H9 (cell line): Measurements from ENCODE around the gene NGF. TPM values are rescaled to one million over a fixed set of nuclear protein-coding genes. Genes with fewer than 3 reads are reported as not detected.

Experiments used
- DNase-seq: peaks from one replicate; pipeline ENCODE4 v3.0.0-alpha.2; 2017
- H2AFZ ChIP-seq: one replicate; pipeline ENCODE4 v1.6.1; 2013; ENCODE audit warnings: mild to moderate bottlenecking, low read length, control low read depth, moderate library complexity
- H2AK5ac ChIP-seq: 2 replicates; pipeline ENCODE4 v1.6.1; 2013; ENCODE audit warnings: low read length, control low read depth, mixed read lengths; ENCODE audit not compliant: insufficient read length
- H2BK120ac ChIP-seq: one replicate; pipeline ENCODE4 v1.6.1; 2013; ENCODE audit warnings: low read depth, mild to moderate bottlenecking, low read length, control low read depth, inconsistent platforms; ENCODE audit not compliant: poor library complexity, severe bottlenecking
- H2BK12ac ChIP-seq: 2 replicates; pipeline ENCODE4 v1.6.1; 2013; ENCODE audit warnings: low read length, control low read depth, mixed read lengths, low read depth; ENCODE audit not compliant: insufficient read length
- H2BK15ac ChIP-seq: 2 replicates; pipeline ENCODE4 v1.6.1; 2013; ENCODE audit warnings: low read depth, low read length, control low read depth
- H2BK20ac ChIP-seq: one replicate; pipeline ENCODE4 v1.6.1; 2013; ENCODE audit warnings: low read depth, mild to moderate bottlenecking, low read length, control low read depth, inconsistent platforms; ENCODE audit not compliant: poor library complexity, severe bottlenecking
- H2BK5ac ChIP-seq: 2 replicates; pipeline ENCODE4 v1.6.1; 2013; ENCODE audit warnings: low read length, control low read depth, mixed read lengths; ENCODE audit not compliant: insufficient read length
- H3K14ac ChIP-seq: 2 replicates; pipeline ENCODE4 v1.6.1; 2013; ENCODE audit warnings: low read length, control low read depth; ENCODE audit not compliant: insufficient read depth
- H3K18ac ChIP-seq: 2 replicates; pipeline ENCODE4 v1.6.1; 2013; ENCODE audit warnings: low read depth, mild to moderate bottlenecking, mixed read lengths, low read length, control low read depth; ENCODE audit not compliant: insufficient read length
- H3K23ac ChIP-seq: 2 replicates; pipeline ENCODE4 v1.6.1; 2013; ENCODE audit warnings: low read length, control low read depth, mixed read lengths, low read depth; ENCODE audit not compliant: insufficient read length
- H3K23me2 ChIP-seq: 2 replicates; pipeline ENCODE4 v1.6.1; 2013; ENCODE audit warnings: low read depth, mild to moderate bottlenecking, mixed read lengths, low read length, control low read depth; ENCODE audit not compliant: insufficient read length, poor library complexity, severe bottlenecking
- H3K27ac ChIP-seq: 2 replicates; pipeline ENCODE4 v1.5.1; 2013; ENCODE audit warnings: low read length, control low read depth, mixed read lengths, low read depth; ENCODE audit not compliant: insufficient read length
- H3K27me3 ChIP-seq: 2 replicates; pipeline ENCODE4 v1.6.1; 2013; ENCODE audit warnings: low read length, control low read depth, inconsistent platforms; ENCODE audit not compliant: insufficient read depth
- H3K4ac ChIP-seq: 2 replicates; pipeline ENCODE4 v1.6.1; 2013; ENCODE audit warnings: low read depth, mild to moderate bottlenecking, control low read depth, inconsistent platforms, low read length, moderate library complexity
- H3K4me1 ChIP-seq: 2 replicates; pipeline ENCODE4 v1.6.1; 2013; ENCODE audit warnings: low read length, control low read depth, inconsistent platforms; ENCODE audit not compliant: insufficient read depth
- H3K4me2 ChIP-seq: 2 replicates; pipeline ENCODE4 v1.6.1; 2013; ENCODE audit warnings: low read length, control low read depth, mixed read lengths; ENCODE audit not compliant: insufficient read length, insufficient read depth
- H3K56ac ChIP-seq: 2 replicates; pipeline ENCODE4 v1.6.1; 2013; ENCODE audit warnings: low read depth, mild to moderate bottlenecking, mixed read lengths, low read length, control low read depth; ENCODE audit not compliant: insufficient read length
- H3K79me1 ChIP-seq: 2 replicates; pipeline ENCODE4 v1.6.1; 2013; ENCODE audit warnings: low read depth, mild to moderate bottlenecking, moderate library complexity, low read length, control low read depth, inconsistent platforms; ENCODE audit not compliant: insufficient read depth, poor library complexity, severe bottlenecking
- H3K79me2 ChIP-seq: 2 replicates; pipeline ENCODE4 v1.6.1; 2013; ENCODE audit warnings: low read length, control low read depth, inconsistent platforms; ENCODE audit not compliant: insufficient read depth
- H3K9ac ChIP-seq: 2 replicates; pipeline ENCODE4 v1.6.1; 2013; ENCODE audit warnings: low read length, control low read depth, mixed read lengths; ENCODE audit not compliant: insufficient read length; ENCODE audit errors: extremely low read depth
- H3K9me3 ChIP-seq: one replicate; pipeline ENCODE4 v1.6.1; 2013; ENCODE audit warnings: low read depth, low read length, inconsistent platforms; ENCODE audit not compliant: control insufficient read depth
- H3T11ph ChIP-seq: one replicate; pipeline ENCODE4 v1.6.1; 2013; ENCODE audit warnings: mild to moderate bottlenecking, low read length, control low read depth, inconsistent platforms
- H4K20me1 ChIP-seq: one replicate; pipeline ENCODE4 v1.6.1; 2013; ENCODE audit not compliant: control insufficient read depth, insufficient read length, insufficient read depth
- H4K5ac ChIP-seq: 2 replicates; pipeline ENCODE4 v1.6.1; 2013; ENCODE audit warnings: low read depth, mild to moderate bottlenecking, mixed read lengths, low read length, control low read depth; ENCODE audit not compliant: insufficient read length
- H4K8ac ChIP-seq: replicated peaks from 2 replicates; pipeline ENCODE4 v1.6.1; 2013; ENCODE audit warnings: low read length, control low read depth, mixed read lengths, low read depth; ENCODE audit not compliant: insufficient read length
- H4K91ac ChIP-seq: 2 replicates; pipeline ENCODE4 v1.6.1; 2013; ENCODE audit warnings: low read depth, mild to moderate bottlenecking, moderate library complexity, mixed read lengths, low read length, control low read depth; ENCODE audit not compliant: insufficient read length
- H3K27ac Mint-ChIP-seq, 3 experiments: 2 replicates in 2 of 3; 3 replicates in 1 of 3; pipeline ENCODE4 v1.8.0; 2020 to 2021; ENCODE audit warnings: mixed read lengths in 3 of 3, mild to moderate bottlenecking in 1 of 3, moderate library complexity in 1 of 3
- H3K27me3 Mint-ChIP-seq: 2 replicates; pipeline ENCODE4 v1.8.0; 2021; ENCODE audit warnings: low read depth, mild to moderate bottlenecking, moderate library complexity, mixed read lengths
- H3K36me3 Mint-ChIP-seq, 3 experiments: 2 replicates in 2 of 3; 3 replicates in 1 of 3; pipeline ENCODE4 v1.8.0; 2020 to 2021; ENCODE audit warnings: low read depth in 3 of 3, mixed read lengths in 3 of 3; ENCODE audit not compliant: insufficient read depth in 1 of 3
- H3K4me1 Mint-ChIP-seq, 2 experiments: 2 replicates each; pipeline ENCODE4 v1.8.0; 2020; ENCODE audit warnings: mixed read lengths in 2 of 2
- H3K4me3 Mint-ChIP-seq, 2 experiments: 2 replicates in 1 of 2; 3 replicates in 1 of 2; pipeline ENCODE4 v1.8.0; 2020 to 2021; ENCODE audit warnings: mild to moderate bottlenecking in 2 of 2, mixed read lengths in 2 of 2, moderate library complexity in 1 of 2
- H3K9me3 Mint-ChIP-seq, 2 experiments: 2 replicates in 1 of 2; 3 replicates in 1 of 2; pipeline ENCODE4 v1.8.0; 2020; ENCODE audit warnings: mild to moderate bottlenecking in 2 of 2, mixed read lengths in 2 of 2, moderate library complexity in 1 of 2
- CTCF ChIP-seq: fragments of 200-600 bp; sonication (generic); conservative IDR thresholded peaks from 3 replicates; pipeline ENCODE4 v1.8.0; 2021; ENCODE audit warnings: antibody characterized with exemption, mild to moderate bottlenecking
- WGBS: extraction: QIAGEN DNeasy Blood & Tissue Kit; methylation state at CpG from one replicate; pipeline ENCODE4 v1.1.7; 2013; ENCODE audit warnings: missing lambda C conversion rate, low lambda C conversion rate, mixed read lengths; ENCODE audit not compliant: insufficient read length; ENCODE audit errors: extremely low coverage; 5-methylcytosine and 5-hydroxymethylcytosine counted together
- total RNA-seq: library from RNA; stranded (reverse); gene quantifications from 2 replicates; pipeline ENCODE4 v1.2.1, GENCODE V29; 2021

NGF gene
- total RNA-seq, 1 experiment from 2014 or later = 0.22 TPM

GRCh38 chr1:115313182-115313581 is 24.9 kb downstream of the NGF start:
- Histone ChIP-seq H3K27ac (no peak overlapping the region), H3K4ac (no peak overlapping the region), H3K23ac (no peak overlapping the region), H3K79me1 (no peaks in the 10 kb centered on the region), H3K18ac (no peak overlapping the region), H3K9me3 (no peaks in the 10 kb centered on the region), H3T11ph (no peak overlapping the region), H3K27me3 (no peaks in the 10 kb centered on the region), H4K8ac (no peak overlapping the region), H4K5ac (no peak overlapping the region), H3K9ac (no peak overlapping the region), H4K20me1 (no peaks in the 10 kb centered on the region), H2BK15ac (no peak overlapping the region), H3K79me2 (no peaks in the 10 kb centered on the region), H3K23me2 (no peaks in the 10 kb centered on the region), H2AK5ac (no peak overlapping the region), H3K4me1 (no peaks in the 10 kb centered on the region), H2AFZ (no peak overlapping the region), H2BK20ac (no peak overlapping the region), H2BK5ac (no peak overlapping the region), H4K91ac (no peak overlapping the region), H2BK120ac (no peak overlapping the region), H3K56ac (no peak overlapping the region), H3K14ac (no peak overlapping the region), H2BK12ac (no peak overlapping the region), H3K4me2 (no peak overlapping the region)
- DNase-seq = no peak
- Mint-ChIP-seq H3K27ac (no peak overlapping the region), H3K4me3 (no peak overlapping the region), H3K27me3 (no peaks in the 10 kb centered on the region), H3K9me3 (no peaks in the 10 kb centered on the region), H3K4me1 (peaks cover 0 to 6% of the 10 kb centered on the region in 2 experiments; a peak in 2 of 4 replicates), H3K36me3 (no peaks in the 10 kb centered on the region; a peak in 1 of 7 replicates)
- WGBS = no CpG with 5 or more reads among the region's 1 CpG
- no peak for TF ChIP-seq CTCF
